NCI-H1436 treated with DMSO at 0.1 percent for 48 hours (cell line): ENCODE results near the gene RPIA.

Experiments
- DNase-seq: peaks from one replicate; lab custom pipeline; 2025; lab: John Stamatoyannopoulos, UW

RPIA gene

GRCh38 chr2:88684519-88684918 is 7.0 kb upstream of the RPIA start:
- no peak for DNase-seq

GRCh38 chr2:88686320-88686719 is 5.2 kb upstream of the RPIA start:
- no peak for DNase-seq

- no peak for DNase-seq
Observed at GRCh38 chr2:88687384-88687783, 4.1 kb upstream of the RPIA start.

DNA sequence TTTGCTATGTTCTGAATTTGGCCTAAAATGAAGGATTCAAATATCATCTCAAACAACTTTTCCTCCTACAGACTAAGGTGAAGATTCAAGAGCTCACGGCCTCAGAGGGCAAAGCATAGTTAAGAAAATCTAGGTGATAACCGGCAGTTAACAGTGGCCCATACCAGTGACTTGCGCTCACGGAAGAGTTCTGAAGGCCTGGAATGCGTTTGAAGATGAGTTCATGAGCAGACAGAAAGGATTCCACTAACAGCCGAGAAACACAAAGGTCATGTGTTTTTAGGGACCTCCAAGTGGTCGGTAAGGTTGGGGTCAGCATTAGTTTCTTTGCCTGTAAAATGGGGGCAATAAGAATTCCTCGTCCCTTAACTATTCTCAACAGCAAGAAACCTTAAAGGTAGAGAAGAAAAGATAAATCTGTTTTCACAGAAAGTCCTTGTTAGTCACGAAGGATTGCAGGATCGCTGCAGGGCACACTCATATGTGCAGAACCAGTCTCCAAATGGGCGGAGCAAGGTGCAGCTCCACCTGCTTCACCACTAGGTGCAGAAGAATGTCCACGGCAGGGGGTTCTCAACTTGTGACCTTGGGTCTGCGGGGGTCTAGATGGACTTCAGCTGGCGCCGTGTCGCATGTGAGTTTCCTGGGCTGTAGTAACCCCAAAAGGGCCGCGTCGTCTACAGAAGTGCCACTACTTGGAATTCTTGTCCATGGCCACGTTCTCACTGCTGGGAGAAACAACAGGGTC is 708 bp upstream of the RPIA start:
- no peak for DNase-seq

- DNase-seq: no peak
Observed at GRCh38 chr2:88692187-88692586, 714 bp downstream of the RPIA start.

- no peak for DNase-seq
Observed at GRCh38 chr2:88693911-88694414, 2.5 kb downstream of the RPIA start.

- DNase-seq: no peak
Observed at GRCh38 chr2:88696611-88697010, 5.1 kb downstream of the RPIA start.

GRCh38 chr2:88697370-88698026 is 6.0 kb downstream of the RPIA start:
- no peak for DNase-seq

DNA sequence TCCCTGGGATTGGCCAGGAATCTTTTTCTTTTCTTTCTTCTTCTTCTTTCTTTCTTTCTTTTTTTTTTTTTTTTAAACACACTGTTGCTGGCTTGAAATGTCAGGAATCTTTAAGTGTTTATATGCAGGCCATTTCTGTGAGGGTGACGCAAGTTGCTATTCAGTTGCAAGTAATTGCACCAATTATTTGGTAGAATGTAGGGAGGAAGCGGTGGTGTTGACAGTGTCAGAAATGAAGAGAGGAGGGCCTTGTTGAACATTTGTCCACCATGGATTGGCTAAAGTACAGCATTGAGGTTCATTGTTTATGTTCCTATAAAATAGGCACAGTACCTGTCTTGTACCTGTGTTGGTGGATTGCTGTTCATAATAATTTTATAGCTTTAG is 6.5 kb downstream of the RPIA start:
- peak; percentile 45 for DNase-seq

- DNase-seq: no peak
Observed at GRCh38 chr2:88698498-88699233, 7.2 kb downstream of the RPIA start.

DNA sequence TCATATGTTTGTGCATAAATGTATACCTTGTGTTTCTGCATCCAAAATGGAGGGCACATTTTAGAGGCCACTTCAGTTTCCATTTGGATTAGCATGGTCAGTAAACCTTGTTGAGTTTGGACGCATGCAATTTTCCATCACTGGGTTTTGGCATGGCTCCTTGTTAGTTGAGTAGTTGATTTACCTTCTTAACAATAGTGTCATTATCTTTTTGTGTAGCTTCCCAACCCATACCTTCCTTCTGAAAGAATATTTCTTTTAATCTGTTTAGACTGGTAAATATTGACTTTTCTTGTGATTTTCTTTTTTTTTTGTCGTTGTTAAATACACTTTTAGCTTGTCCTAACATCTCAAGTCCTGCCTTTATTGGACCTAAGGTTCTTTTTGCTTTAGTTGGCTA is 15.5 kb downstream of the RPIA start:
- DNase-seq: no peak

DNA sequence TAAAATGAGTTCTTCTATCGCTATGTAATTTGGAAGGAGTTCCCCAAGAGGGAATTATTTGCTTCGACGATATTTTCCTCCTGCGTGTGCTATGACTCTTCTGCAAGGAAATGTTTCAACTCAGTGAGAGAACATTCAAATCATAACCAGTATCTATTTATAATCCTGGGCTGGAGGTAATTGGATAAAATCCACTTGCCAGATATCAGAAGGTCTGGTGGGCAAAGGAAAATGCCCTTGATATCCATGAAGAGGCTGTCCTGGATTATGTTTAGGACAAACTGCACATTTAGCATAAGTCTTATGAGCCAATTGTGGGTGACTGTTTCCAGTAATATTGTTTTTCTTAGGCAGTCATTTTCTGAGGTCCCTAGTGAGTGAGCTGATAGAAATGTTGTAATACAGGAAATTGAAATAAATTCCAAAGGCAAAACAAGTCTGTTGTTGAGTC is 17.7 kb downstream of the RPIA start:
- no peak for DNase-seq

DNA sequence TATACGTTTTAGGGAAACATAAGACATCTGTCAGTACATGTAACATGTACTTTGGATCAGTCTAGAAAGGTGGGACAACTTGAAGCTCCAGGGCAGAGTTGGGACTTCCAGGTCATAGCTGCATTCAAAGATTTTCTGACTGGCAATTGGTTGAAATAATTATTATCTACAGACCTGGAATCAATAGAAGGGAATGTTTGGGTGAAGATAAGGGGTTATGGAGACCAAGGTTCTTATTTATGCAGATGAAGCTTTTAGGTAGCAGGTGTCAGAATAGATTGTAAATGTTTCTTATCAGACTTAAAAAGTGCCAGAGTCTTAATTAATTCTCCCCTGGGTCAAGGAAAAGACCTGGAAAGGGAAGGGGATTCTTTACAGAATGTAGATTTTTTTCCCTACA is 19.8 kb downstream of the RPIA start:
- no peak for DNase-seq

GRCh38 chr2:88711897-88712296 is 20.4 kb downstream of the RPIA start:
- no peak for DNase-seq

- no peak for DNase-seq
Observed at GRCh38 chr2:88713408-88713807, 21.9 kb downstream of the RPIA start.

DNA sequence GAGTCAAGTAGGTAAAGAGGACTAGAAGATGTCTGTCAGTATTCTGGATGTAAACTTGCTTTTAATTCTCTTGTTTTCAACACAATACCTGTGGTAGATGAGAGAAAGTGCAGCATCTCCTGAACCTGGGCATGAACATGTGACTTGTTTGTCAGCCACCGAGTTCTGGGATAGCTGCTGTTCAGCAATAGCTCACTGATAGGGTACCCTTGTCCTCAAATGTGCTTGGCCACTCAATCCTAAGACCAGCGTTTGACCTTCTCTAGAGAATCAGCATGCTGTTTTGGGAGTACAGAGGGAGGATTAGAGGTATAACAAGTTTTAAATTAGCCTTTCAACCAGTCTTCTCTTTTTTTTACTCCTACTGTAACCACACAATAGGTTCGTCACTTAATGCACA is 23.2 kb downstream of the RPIA start:
- DNase-seq: no peak

GRCh38 chr2:88720399-88720798 is 28.9 kb downstream of the RPIA start:
- no peak for DNase-seq

GRCh38 chr2:88721268-88721667 is 29.8 kb downstream of the RPIA start:
- DNase-seq: no peak

GRCh38 chr2:88724643-88725332 is 33.3 kb downstream of the RPIA start:
- DNase-seq: no peak

GRCh38 chr2:88729061-88729745 is 37.7 kb downstream of the RPIA start:
- no peak for DNase-seq

DNA sequence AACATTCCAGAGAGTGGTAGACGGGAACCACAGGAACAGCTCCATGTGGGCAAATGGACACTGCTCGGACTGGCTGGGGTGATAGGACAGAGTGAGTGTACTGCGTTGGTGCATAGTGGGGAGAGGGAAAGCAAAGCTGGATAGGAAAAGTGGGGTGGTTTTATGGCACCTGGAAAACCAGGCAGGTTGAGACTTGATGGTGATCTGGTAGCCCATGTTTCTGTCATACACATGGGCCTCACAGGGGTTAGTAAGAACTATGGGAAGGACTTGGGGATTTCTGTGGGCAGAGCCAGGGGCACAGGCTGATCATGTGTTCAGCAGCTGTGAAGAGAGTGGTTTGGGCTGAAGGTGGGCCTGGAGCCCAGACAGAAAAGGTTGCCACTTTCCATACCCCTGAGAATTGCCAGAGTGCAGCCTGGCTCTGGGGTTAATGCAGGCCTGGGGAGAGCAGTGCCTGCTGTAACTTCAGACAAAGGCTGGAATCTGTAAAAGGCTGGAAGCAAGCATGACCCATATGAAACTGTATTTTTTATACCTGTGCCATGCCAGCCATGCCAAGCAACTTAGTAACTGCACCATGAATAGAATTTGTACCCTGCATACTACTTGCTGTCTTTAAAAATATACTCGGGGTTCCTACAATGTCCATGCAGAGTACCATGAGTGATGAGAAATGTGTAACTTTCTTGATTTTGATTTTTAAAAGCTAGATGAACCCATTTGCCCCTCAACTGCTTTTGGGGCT is 41.9 kb downstream of the RPIA start:
- no peak for DNase-seq
